Peyer's patch (tissue), 4 donors: Measurements from ENCODE around the gene BRIP1. TPM values are rescaled to one million over a fixed set of nuclear protein-coding genes. Genes with fewer than 3 reads are reported as not detected.

ENCODE experiments used
- DNase-seq, 3 donors: peaks; one replicate each; pipeline ENCODE4 v3.0.0-alpha.2; 2017 to 2019
- H3K27ac ChIP-seq, 4 donors: fragments of 200-600 bp; sonication (generic); one replicate each; pipeline ENCODE4 v1.5.1; 2016 to 2019
- H3K27me3 ChIP-seq, 2 donors: fragments of 200-600 bp; sonication (generic); one replicate each; pipeline ENCODE4 v1.5.1; 2019
- H3K36me3 ChIP-seq, 3 donors: fragments of 200-600 bp; sonication (generic); one replicate each; pipeline ENCODE4 v1.5.1; 2016 to 2019
- H3K4me1 ChIP-seq, 4 donors: fragments of 200-600 bp; sonication (generic); one replicate each; pipeline ENCODE4 v1.5.1; 2016 to 2019
- H3K4me3 ChIP-seq, 4 donors: fragments of 200-600 bp; sonication (generic); 1 replicate in 3 of 4; 2 replicates in 1 of 4; pipeline ENCODE4 v1.5.1; 2016 to 2019; ENCODE audit warnings: mild to moderate bottlenecking in 1 of 4
- H3K9me3 ChIP-seq, 4 donors: fragments of 200-600 bp; sonication (generic); one replicate each; pipeline ENCODE4 v1.5.1; 2016 to 2019; ENCODE audit warnings: mild to moderate bottlenecking in 1 of 4
- POLR2A ChIP-seq, 2 donors: fragments of 450-650 bp; IDR thresholded peaks; one replicate each; pipeline ENCODE4 v1.5.1; 2017; ENCODE audit warnings: antibody characterized with exemption in 2 of 2, mild to moderate bottlenecking in 2 of 2, moderate library complexity in 2 of 2
- total RNA-seq, 4 donors: library from RNA; depleted of rRNA; stranded (reverse); fragments of >200 nt; gene quantifications; one replicate each; pipeline ENCODE4 v1.1.0, GENCODE V29; 2016
- TF ChIP-seq, protein P1 (sequence below), 6 experiments: fragments of 450-650 bp in 4 of 6; fragments of 200-600 bp in 2 of 6; sonication (generic) in 1 of 6; IDR thresholded peaks; one replicate each; pipeline ENCODE4 v1.5.1; 2017 to 2019; ENCODE audit warnings: antibody characterized with exemption in 6 of 6, mild to moderate bottlenecking in 3 of 6, moderate library complexity in 1 of 6

The BRIP1 gene
- total RNA-seq, 4 donors from 2014 or later, result 4.3 to 13.2 (median 4.5) TPM

DNA sequence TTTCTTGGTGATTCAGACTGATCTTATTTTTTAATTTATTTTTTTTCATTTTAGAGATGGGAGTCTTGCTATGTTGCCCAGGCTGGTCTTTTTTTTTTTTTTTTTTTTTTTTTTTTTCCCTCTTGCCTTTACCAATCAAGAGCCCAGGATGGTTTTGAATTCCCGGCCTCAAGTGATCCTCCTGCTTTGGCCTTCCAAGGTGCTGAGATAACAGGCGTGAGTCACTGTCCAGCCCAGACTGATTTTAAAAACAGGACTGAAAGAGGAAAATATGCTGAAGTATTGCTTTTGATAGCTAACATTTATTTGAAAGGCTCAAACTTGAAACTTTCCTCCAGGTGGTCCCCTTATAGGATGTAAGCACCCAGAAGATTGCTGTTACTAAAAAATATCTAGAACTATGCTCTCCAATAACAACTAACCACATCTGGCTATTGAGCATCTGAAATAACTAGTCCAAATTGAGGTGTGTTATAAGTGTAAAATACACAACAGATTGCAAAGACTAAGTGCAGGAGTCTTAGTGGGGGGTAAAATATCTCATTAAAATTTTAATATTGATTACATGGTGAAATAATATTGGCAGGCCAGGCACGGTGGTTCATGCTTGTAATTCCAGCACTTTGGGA is 15.8 kb upstream of the BRIP1 start:
- TF ChIP-seq, protein P1, sequence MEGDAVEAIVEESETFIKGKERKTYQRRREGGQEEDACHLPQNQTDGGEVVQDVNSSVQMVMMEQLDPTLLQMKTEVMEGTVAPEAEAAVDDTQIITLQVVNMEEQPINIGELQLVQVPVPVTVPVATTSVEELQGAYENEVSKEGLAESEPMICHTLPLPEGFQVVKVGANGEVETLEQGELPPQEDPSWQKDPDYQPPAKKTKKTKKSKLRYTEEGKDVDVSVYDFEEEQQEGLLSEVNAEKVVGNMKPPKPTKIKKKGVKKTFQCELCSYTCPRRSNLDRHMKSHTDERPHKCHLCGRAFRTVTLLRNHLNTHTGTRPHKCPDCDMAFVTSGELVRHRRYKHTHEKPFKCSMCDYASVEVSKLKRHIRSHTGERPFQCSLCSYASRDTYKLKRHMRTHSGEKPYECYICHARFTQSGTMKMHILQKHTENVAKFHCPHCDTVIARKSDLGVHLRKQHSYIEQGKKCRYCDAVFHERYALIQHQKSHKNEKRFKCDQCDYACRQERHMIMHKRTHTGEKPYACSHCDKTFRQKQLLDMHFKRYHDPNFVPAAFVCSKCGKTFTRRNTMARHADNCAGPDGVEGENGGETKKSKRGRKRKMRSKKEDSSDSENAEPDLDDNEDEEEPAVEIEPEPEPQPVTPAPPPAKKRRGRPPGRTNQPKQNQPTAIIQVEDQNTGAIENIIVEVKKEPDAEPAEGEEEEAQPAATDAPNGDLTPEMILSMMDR (IDR thresholded peaks at IDR 0.05), result no peak
- TF ChIP-seq POLR2A (IDR thresholded peaks at IDR 0.05), result no peak
- Histone ChIP-seq H3K36me3 (peaks cover 0 to 62% (median 0%) of the 10 kb centered on the region in 3 donors), H3K4me3 (no peak overlapping the region)

DNA sequence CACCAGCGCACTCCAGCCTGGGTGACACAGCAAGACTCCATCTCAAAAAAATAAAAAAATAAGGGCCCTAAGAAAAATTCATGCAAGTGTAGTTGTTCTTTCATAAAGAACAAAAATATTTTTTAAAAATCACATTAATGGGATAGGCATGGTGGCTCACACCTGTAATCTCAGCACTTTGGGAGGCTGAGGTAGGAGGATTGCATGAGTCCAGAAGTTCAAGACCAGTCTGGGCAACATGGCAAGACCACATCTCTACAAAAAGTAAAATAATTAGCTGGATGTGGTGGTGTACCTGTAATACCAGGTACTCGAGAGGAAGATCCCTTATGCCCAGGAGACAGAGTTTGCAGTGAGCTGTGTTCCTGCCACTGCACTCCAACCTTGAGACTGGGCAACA is 15.2 kb upstream of the BRIP1 start:
- Histone ChIP-seq H3K27ac (no peak overlapping the region), H3K4me3 (no peak overlapping the region), H3K4me1 (no peaks in the 10 kb centered on the region), H3K27me3 (no peaks in the 10 kb centered on the region), H3K9me3 (no peaks in the 10 kb centered on the region), H3K36me3 (peaks cover 0 to 56% (median 0%) of the 10 kb centered on the region in 3 donors)
- no peak for DNase-seq
- TF ChIP-seq POLR2A (IDR thresholded peaks at IDR 0.05), result no peak
- TF ChIP-seq, protein P1 (IDR thresholded peaks at IDR 0.05), result no peak

More for the DNA sequence above, 15.8 kb upstream of the BRIP1 start:
- DNase-seq, result no peak
- Histone ChIP-seq H3K9me3 (no peaks in the 10 kb centered on the region), H3K27ac (no peak overlapping the region), H3K4me1 (no peaks in the 10 kb centered on the region), H3K27me3 (no peaks in the 10 kb centered on the region)

DNA sequence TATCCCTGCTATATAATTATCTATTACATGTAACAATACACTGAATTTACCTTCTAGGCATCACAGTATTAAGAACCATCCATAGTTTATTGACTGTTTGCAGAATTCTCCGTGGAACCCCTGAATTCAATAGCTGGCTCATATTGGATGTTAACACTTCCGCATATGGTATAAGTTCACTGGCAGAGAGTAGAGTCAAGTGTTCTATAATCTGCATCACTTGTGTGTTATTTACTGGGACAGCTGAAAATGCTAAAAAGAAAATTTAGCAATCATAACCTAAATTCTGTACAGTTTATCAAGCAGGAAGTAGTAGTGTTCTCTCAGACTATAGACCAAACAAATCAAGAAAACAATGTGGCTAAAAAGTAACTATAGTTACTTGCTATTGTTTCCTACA is 14.5 kb upstream of the BRIP1 start:
- TF ChIP-seq, protein P1 (IDR thresholded peaks at IDR 0.05), result no peak
- TF ChIP-seq POLR2A (IDR thresholded peaks at IDR 0.05), result no peak
- H3K27me3 ChIP-seq, result no peaks in the 10 kb centered on the region
- no peak for DNase-seq
- H3K4me1 ChIP-seq, result no peaks in the 10 kb centered on the region
- H3K36me3 ChIP-seq, result peaks cover 0 to 52% (median 0%) of the 10 kb centered on the region in 3 donors
- H3K4me3 ChIP-seq, result no peak overlapping the region
- no peaks in the 10 kb centered on the region for H3K9me3 ChIP-seq
- H3K27ac ChIP-seq, result no peak overlapping the region

DNA sequence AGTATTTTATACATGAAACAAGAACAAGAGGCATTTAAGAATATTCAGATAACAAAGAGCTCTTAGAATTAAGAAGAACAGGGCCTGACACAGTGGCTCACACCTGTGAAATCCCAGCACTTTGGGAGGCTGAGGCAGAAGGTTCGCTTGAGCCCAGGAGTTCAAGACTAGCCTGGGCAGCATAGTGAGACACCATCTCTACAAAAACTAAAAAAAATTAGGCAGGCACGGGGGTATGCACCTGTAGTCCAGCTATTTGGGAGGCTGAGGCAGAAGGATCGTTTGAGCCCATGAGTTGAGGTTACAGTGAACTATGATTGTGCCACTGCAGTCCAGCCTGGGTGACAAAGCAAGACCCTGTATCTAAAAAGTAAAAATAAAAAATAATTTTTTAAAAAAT is 12.5 kb upstream of the BRIP1 start:
- Histone ChIP-seq H3K4me3 (no peak overlapping the region), H3K4me1 (no peaks in the 10 kb centered on the region), H3K36me3 (peaks cover 0 to 53% (median 0%) of the 10 kb centered on the region in 3 donors), H3K27me3 (no peaks in the 10 kb centered on the region), H3K27ac (no peak overlapping the region), H3K9me3 (no peaks in the 10 kb centered on the region)
- TF ChIP-seq, protein P1 (IDR thresholded peaks at IDR 0.05), result no peak
- no peak for TF ChIP-seq POLR2A (IDR thresholded peaks at IDR 0.05)
- DNase-seq, result no peak

DNA sequence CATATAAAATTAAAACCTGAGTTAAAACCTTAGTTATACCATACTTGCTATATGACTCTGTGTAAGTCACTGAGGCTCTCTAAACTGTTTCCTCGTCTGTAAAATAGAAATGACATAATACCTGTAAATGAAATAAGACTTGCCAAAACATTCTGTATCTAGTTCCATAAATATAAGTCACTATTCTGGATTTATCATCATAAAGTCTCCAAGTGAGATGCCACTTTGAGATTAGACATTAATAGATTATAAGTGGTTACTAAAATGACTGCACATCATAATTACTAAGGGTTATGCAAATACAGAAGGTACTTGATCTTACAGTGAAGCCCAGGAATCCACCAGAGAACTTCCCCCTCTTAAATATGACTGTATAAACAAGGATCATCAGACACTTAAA is 12.0 kb upstream of the BRIP1 start:
- no peak overlapping the region for H3K4me3 ChIP-seq
- H3K4me1 ChIP-seq, result no peaks in the 10 kb centered on the region
- no peak for TF ChIP-seq POLR2A (IDR thresholded peaks at IDR 0.05)
- TF ChIP-seq, protein P1 (IDR thresholded peaks at IDR 0.05), result no peak
- H3K9me3 ChIP-seq, result no peaks in the 10 kb centered on the region
- H3K36me3 ChIP-seq, result peaks cover 0 to 55% (median 0%) of the 10 kb centered on the region in 3 donors
- no peak for DNase-seq
- no peak overlapping the region for H3K27ac ChIP-seq
- no peaks in the 10 kb centered on the region for H3K27me3 ChIP-seq
